ENCODE results near the gene LYG2.

- TF ChIP-seq CTCF (IDR thresholded peaks at IDR 0.05; ENCODE audit: poor library complexity, severe bottlenecking), result no peak
- no peak for TF ChIP-seq REST (IDR thresholded peaks at IDR 0.05; ENCODE audit: borderline replicate concordance)
- no peak for TF ChIP-seq POLR2AphosphoS5 (IDR thresholded peaks at IDR 0.05)
Measured at GRCh38 chr2:99261242-99261641, 5.8 kb upstream of the LYG2 start.
